K562 (cell line): Measurements from ENCODE around the gene TMEM181. TPM values are rescaled to one million over a fixed set of nuclear protein-coding genes. Genes with fewer than 3 reads are reported as not detected.
"Not testable (repeated sequence)": the region's sequence is repeated elsewhere in the genome, so short reads cannot be mapped to it uniquely, and the experiment has no call there.

ENCODE experiments used
- ATAC-seq: fragments of 200-7000 bp; cut with Tn5 transposase; 3 replicates; pipeline ENCODE4 v1.9.1; 2020; ENCODE audit warnings: moderate library complexity
- BruUV-seq: library from RNA; stranded (reverse); fragments of 400-500 nt; replicated peaks from 2 replicates; lab custom pipeline; 2021; lab: Mats Ljungman, UMichigan
- CTCF ChIA-PET: fragments of 300-600 bp; formaldehyde crosslinking; extraction: SDS; loops from one replicate; lab custom pipeline; 2021; ENCODE audit warnings: low intra/inter-chr PET ratio; lab: Yijun Ruan, JAX
- POLR2A ChIA-PET: fragments of 300-600, 350-650 bp; sonication (Branson Sonifier 250); formaldehyde crosslinking; extraction: SDS; loops from one replicate; lab custom pipeline; 2021; ENCODE audit warnings: antibody characterized with exemption, inconsistent platforms; lab: Yijun Ruan, JAX
- DNase-seq, 4 experiments: peaks; one replicate each; pipeline versions ENCODE4 v3.0.0 to v3.0.0-alpha.2; 2011 to 2018; ENCODE audit warnings: low spot score in 3 of 4, mixed read lengths in 3 of 4; ENCODE audit errors: extremely low read depth in 1 of 4
- FAIRE-seq: peaks from 2 replicates; lab custom pipeline; 2011; peaks lifted over from hg19 to GRCh38; lab: Jason Lieb, UNC
- H2AFZ ChIP-seq: 2 replicates; pipeline ENCODE4 v1.6.0; 2011; ENCODE audit warnings: low read depth, low read length, control low read depth, inconsistent platforms
- H3K27ac ChIP-seq: fragments of 200-600 bp; 3 replicates; pipeline ENCODE4 v1.8.0; 2011; ENCODE audit warnings: low read depth, mild to moderate bottlenecking, control low read depth, inconsistent platforms, low read length, moderate library complexity, mixed read lengths; ENCODE audit errors: extremely low read depth
- H3K27me3 ChIP-seq, 2 experiments: fragments of 300-600 bp in 1 of 2; 2 replicates in 1 of 2; 3 replicates in 1 of 2; pipeline versions ENCODE4 v1.6.0 to v1.8.0; 2011; ENCODE audit warnings: inconsistent platforms in 2 of 2, low read length in 2 of 2, mild to moderate bottlenecking in 1 of 2, mixed read lengths in 1 of 2, moderate library complexity in 1 of 2; ENCODE audit not compliant: control insufficient read depth in 2 of 2, insufficient read depth in 2 of 2
- H3K36me3 ChIP-seq: fragments of 300-600 bp; 3 replicates; pipeline ENCODE4 v1.8.0; 2011; ENCODE audit warnings: mild to moderate bottlenecking, low read length, inconsistent platforms; ENCODE audit not compliant: control insufficient read depth, insufficient read depth
- H3K4me1 ChIP-seq, 2 experiments: fragments of 200-600 bp in 1 of 2; replicated peaks in 1 of 2; 2 replicates in 1 of 2; 3 replicates in 1 of 2; pipeline versions ENCODE4 v1.5.1 to v1.8.0; 2011; ENCODE audit warnings: inconsistent platforms in 2 of 2, low read length in 2 of 2, mild to moderate bottlenecking in 1 of 2, mixed read lengths in 1 of 2, moderate library complexity in 1 of 2; ENCODE audit not compliant: control insufficient read depth in 2 of 2, insufficient read depth in 2 of 2
- H3K4me2 ChIP-seq: 2 replicates; pipeline ENCODE4 v1.6.1; 2011; ENCODE audit warnings: low read length, control low read depth, inconsistent platforms, mixed read lengths; ENCODE audit not compliant: insufficient read depth
- H3K4me3 ChIP-seq: fragments of 200-600 bp; sonication (generic), shearing (Covaris generic); 2 replicates; pipeline ENCODE4 v1.5.1; 2016; ENCODE audit warnings: control low read depth, inconsistent platforms
- H3K79me2 ChIP-seq: fragments of 200-600 bp; 3 replicates; pipeline ENCODE4 v1.8.0; 2011; ENCODE audit warnings: low read length, inconsistent platforms; ENCODE audit not compliant: control insufficient read depth, insufficient read depth
- H3K9ac ChIP-seq, 2 experiments: 2 replicates each; pipeline versions ENCODE4 v1.6.0 to v1.6.1; 2011; ENCODE audit warnings: low read depth in 2 of 2, low read length in 2 of 2, control low read depth in 1 of 2, inconsistent platforms in 1 of 2, mild to moderate bottlenecking in 1 of 2, mixed read lengths in 1 of 2; ENCODE audit not compliant: insufficient read depth in 1 of 2
- H3K9me1 ChIP-seq: one replicate; pipeline ENCODE4 v1.6.0; 2011; ENCODE audit warnings: inconsistent platforms, mild to moderate bottlenecking, low read length, moderate library complexity; ENCODE audit not compliant: control insufficient read depth, insufficient read depth
- H3K9me3 ChIP-seq: replicated peaks from 2 replicates; pipeline ENCODE4 v1.5.1; 2011; ENCODE audit warnings: low read depth, low read length, inconsistent platforms; ENCODE audit not compliant: control insufficient read depth, insufficient read depth
- H4K20me1 ChIP-seq: replicated peaks from 2 replicates; pipeline ENCODE4 v1.6.1; 2011; ENCODE audit warnings: low read length, inconsistent platforms, mixed read lengths; ENCODE audit not compliant: control insufficient read depth, insufficient read depth
- ATF3 ChIP-seq, 2 experiments: fragments of 450-650 bp in 1 of 2; sonication (generic) in 1 of 2; formaldehyde crosslinking in 1 of 2; IDR thresholded peaks in 1 of 2; conservative IDR thresholded peaks in 1 of 2; 2 replicates each; pipeline versions ENCODE4 v1.6.1 to v1.8.1; 2016 to 2023; ENCODE audit warnings: mild to moderate bottlenecking in 2 of 2, moderate library complexity in 2 of 2, inconsistent platforms in 1 of 2, missing genetic modification reagents in 1 of 2
- FOSL1 ChIP-seq: fragments of 200-800 bp; sonication (Bioruptor generic); conservative IDR thresholded peaks from 2 replicates; pipeline ENCODE4 v1.6.1; 2016; ENCODE audit warnings: missing genetic modification characterization, missing compliant biosample characterization
- FOXA3 ChIP-seq, 2 experiments: fragments of 450-650 bp in 1 of 2; sonication (generic) in 1 of 2; formaldehyde crosslinking; IDR thresholded peaks in 1 of 2; conservative IDR thresholded peaks in 1 of 2; 2 replicates each; pipeline versions ENCODE4 v1.4.0 to v1.8.0; 2020 to 2022; ENCODE audit warnings: mild to moderate bottlenecking in 2 of 2, missing genetic modification reagents in 1 of 2
- L3MBTL2 ChIP-seq: fragments of 450-650 bp; IDR thresholded peaks from 2 replicates; pipeline ENCODE4 v1.6.1; 2016; ENCODE audit warnings: mild to moderate bottlenecking, moderate library complexity
- TEAD1 ChIP-seq, 2 experiments: fragments of 450-650 bp in 1 of 2; sonication (generic) in 1 of 2; formaldehyde crosslinking; IDR thresholded peaks; 2 replicates each; pipeline versions ENCODE4 v1.4.0 to v1.8.0; 2020 to 2022; ENCODE audit warnings: mild to moderate bottlenecking in 2 of 2, missing genetic modification reagents in 1 of 2
- ZFP36 ChIP-seq: fragments of 150-350 bp; IDR thresholded peaks from 2 replicates; pipeline ENCODE4 v1.6.1; 2018; ENCODE audit warnings: low read length, low read depth; ENCODE audit not compliant: partially characterized antibody
- ZNF143 ChIP-seq: sonication (generic); formaldehyde crosslinking; IDR thresholded peaks from 2 replicates; pipeline ENCODE4 v1.9.0; 2022; ENCODE audit warnings: mild to moderate bottlenecking, missing genetic modification reagents
- ZNF263 ChIP-seq: sonication (generic); formaldehyde crosslinking; IDR thresholded peaks from 2 replicates; pipeline ENCODE4 v1.8.0; 2022; ENCODE audit warnings: mild to moderate bottlenecking, missing genetic modification reagents, borderline replicate concordance
- WGBS: fragments of 100-300 bp; shearing (Covaris generic); methylation state at CpG from one replicate; pipeline ENCODE4 v1.1.6; 2016; ENCODE audit warnings: low coverage, mixed read lengths; ENCODE audit not compliant: insufficient coverage; ENCODE audit errors: missing lambda C conversion rate; 5-methylcytosine and 5-hydroxymethylcytosine counted together
- in situ Hi-C: fragments of 300-500 bp; cut with MboI; formaldehyde crosslinking; loops from 4 replicates; pipeline ENCODE4 v1.15.0; 2018; ENCODE audit warnings: inconsistent platforms, mixed read lengths
- intact Hi-C: fragments of 100-400 bp; cut with micrococcal nuclease; formaldehyde crosslinking; loops from 2 replicates; pipeline ENCODE4 v1.14.2; 2022
- polyA plus RNA-seq, 8 experiments: library from polyadenylated mRNA; depleted of rRNA in 4 of 8; stranded (reverse) in 5 of 8; unstranded in 3 of 8; fragments of >200 nt; fragmentation: Nextera tagmentation in 2 of 8; fragmentation: Illumina TruSeq in 1 of 8; extraction: Ambion mirVana in 2 of 8; extraction: Trizol in 1 of 8; gene quantifications; 2 replicates each; pipeline versions ENCODE4 v1.2.1 to v1.2.3, GENCODE V29; 2011 to 2014; ENCODE audit warnings: inconsistent platforms in 1 of 8, missing spikeins in 1 of 8
- total RNA-seq, 7 experiments: library from RNA; depleted of rRNA in 6 of 7; stranded (reverse); fragments of >200 nt in 6 of 7; fragmentation: Illumina TruSeq in 2 of 7; extraction: Trizol in 2 of 7; gene quantifications; 2 replicates each; pipeline versions ENCODE4 v1.2.1 to v1.2.3, GENCODE V29; 2011 to 2021; ENCODE audit warnings: low replicate concordance in 1 of 7
- TF ChIP-seq, protein P1 (sequence below), 2 experiments: fragments of 450-650 bp; conservative IDR thresholded peaks; 2 replicates each; pipeline ENCODE4 v1.6.1; 2017; ENCODE audit warnings: mild to moderate bottlenecking in 2 of 2, moderate library complexity in 2 of 2

Gene TMEM181
- total and polyA plus RNA-seq, 9 of the 15 experiments (the other 6 are each of a cell fraction or from before 2014, with no cell fraction given): 5.6 to 27.2 (median 19.9) TPM

DNA sequence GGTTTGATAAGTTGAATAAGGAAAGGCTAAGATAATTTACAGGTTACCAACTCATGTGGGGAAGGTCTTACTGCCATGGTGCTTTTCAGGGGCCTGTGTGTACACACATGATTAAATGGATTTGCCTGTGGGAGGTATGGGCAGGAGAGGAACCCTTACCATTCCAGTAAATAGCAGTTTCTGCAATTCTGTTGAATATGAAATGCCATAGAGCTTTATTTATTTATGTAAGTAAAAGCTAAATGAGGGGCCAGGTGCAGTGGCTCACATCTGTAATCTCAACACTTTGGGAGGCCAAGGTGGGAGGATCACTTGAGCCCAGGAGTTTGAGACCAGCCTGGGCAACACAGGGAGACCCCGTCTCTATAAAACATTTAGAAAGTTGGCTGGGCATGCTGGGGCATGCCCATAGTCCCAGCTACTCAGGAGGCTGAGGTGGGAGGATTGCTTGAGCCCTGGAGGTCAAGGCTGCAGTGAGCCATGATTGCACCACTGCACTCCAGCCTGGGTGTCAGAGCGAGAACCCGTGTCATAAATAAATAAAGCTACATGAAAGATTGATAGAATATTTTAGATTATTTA, 72.7 kb downstream of the TMEM181 start:
- H3K36me3 ChIP-seq: peaks cover 93% of the 10 kb centered on the region
- intact Hi-C loops; H3K9ac ChIP-seq; DNase-seq; in situ Hi-C loops; CTCF ChIA-PET; H3K27me3 ChIP-seq; ATAC-seq; FAIRE-seq; H3K9me3 ChIP-seq; H2AFZ ChIP-seq; H3K9me1 ChIP-seq; BruUV-seq; H3K4me3 ChIP-seq; H3K79me2 ChIP-seq; TF ChIP-seq ATF3 (IDR thresholded peaks at IDR 0.05): not testable (repeated sequence)
- TF ChIP-seq ATF3 (CRISPR knock-in tag; conservative IDR thresholded peaks at IDR 0.05): 0 out of 2 replicates have a peak, but pooled peaks have one; percentile 5
- TF ChIP-seq L3MBTL2: 0 out of 2 replicates have a peak, but pooled peaks have one; percentile 1
- peak; percentile 59 for TF ChIP-seq ZNF263 (CRISPR knock-in tag)
- peak; percentile 1 for TF ChIP-seq ZFP36
- TF ChIP-seq TEAD1 (CRISPR knock-in tag; IDR thresholded peaks at IDR 0.05): peak in 1 of 2 experiments; percentile 76; a peak in 1 of 4 replicates
- 0 out of 2 replicates have a peak, but pooled peaks have one; percentile 39 for TF ChIP-seq ZNF143 (CRISPR knock-in tag)
- TF ChIP-seq FOXA3 (CRISPR knock-in tag; conservative IDR thresholded peaks at IDR 0.05 in 1 of 2, IDR thresholded peaks at IDR 0.05 in 1 of 2): 0 out of 4 replicates have a peak, but pooled peaks of 1 of the 2 experiments have one; percentile 5
- TF ChIP-seq, protein P1, sequence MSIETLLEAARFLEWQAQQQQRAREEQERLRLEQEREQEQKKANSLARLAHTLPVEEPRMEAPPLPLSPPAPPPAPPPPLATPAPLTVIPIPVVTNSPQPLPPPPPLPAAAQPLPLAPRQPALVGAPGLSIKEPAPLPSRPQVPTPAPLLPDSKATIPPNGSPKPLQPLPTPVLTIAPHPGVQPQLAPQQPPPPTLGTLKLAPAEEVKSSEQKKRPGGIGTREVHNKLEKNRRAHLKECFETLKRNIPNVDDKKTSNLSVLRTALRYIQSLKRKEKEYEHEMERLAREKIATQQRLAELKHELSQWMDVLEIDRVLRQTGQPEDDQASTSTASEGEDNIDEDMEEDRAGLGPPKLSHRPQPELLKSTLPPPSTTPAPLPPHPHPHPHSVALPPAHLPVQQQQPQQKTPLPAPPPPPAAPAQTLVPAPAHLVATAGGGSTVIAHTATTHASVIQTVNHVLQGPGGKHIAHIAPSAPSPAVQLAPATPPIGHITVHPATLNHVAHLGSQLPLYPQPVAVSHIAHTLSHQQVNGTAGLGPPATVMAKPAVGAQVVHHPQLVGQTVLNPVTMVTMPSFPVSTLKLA (conservative IDR thresholded peaks at IDR 0.05): 0 out of 4 replicates have a peak, but pooled peaks of 1 of the 2 experiments have one; percentile 14
- TF ChIP-seq FOSL1: peak; percentile 63
- POLR2A ChIA-PET: interaction anchor here (1.0 kb wide), 1 partner anchor 17 kb away, joined by 4 read pairs; no protein-coding TSS in a partner anchor
- H3K27ac ChIP-seq: peak overlapping the region; percentile 51; the same call in 2 of the 3 replicates
- WGBS: 95% methylated on average over 3 of the region's 3 CpGs
- peaks cover 12% of the 10 kb centered on the region for H4K20me1 ChIP-seq
- H3K4me2 ChIP-seq: peak overlapping the region; percentile 39
- H3K4me1 ChIP-seq: peaks cover 17% of the 10 kb centered on the region in 2 experiments
